OCI-LY3 (cell line): ENCODE measurements around the gene ZNF516.

Experiments used
- H2AFZ ChIP-seq: fragments of 200-600, 300-600 bp; shearing (Covaris generic); 2 replicates; pipeline ENCODE4 v1.6.0; 2014; ENCODE audit warnings: antibody characterized with exemption, low read depth, low read length
- H3K27ac ChIP-seq: fragments of 200-600, 300-600 bp; sonication (generic); 2 replicates; pipeline ENCODE4 v1.5.1; 2014; ENCODE audit warnings: mild to moderate bottlenecking, low read length, moderate library complexity, mixed read lengths
- H3K27me3 ChIP-seq: fragments of 200-600, 300-600 bp; sonication (generic); 2 replicates; pipeline ENCODE4 v1.6.1; 2014; ENCODE audit warnings: low read depth, low read length, mixed read lengths
- H3K36me3 ChIP-seq: fragments of 200-600, 300-600 bp; sonication (generic); replicated peaks from 2 replicates; pipeline ENCODE3; 2014; ENCODE audit warnings: low read depth, low read length, mixed read lengths
- H3K4me1 ChIP-seq: fragments of 300-600, 200-600 bp; sonication (generic); 2 replicates; pipeline ENCODE4 v1.6.1; 2014; ENCODE audit warnings: low read length, mixed read lengths
- H3K4me2 ChIP-seq: fragments of 200-600, 300-600 bp; sonication (generic); 2 replicates; pipeline ENCODE4 v1.6.1; 2014; ENCODE audit warnings: low read length, mixed read lengths
- H3K4me3 ChIP-seq: fragments of 300-600, 200-600 bp; sonication (generic); 2 replicates; pipeline ENCODE4 v1.5.1; 2014; ENCODE audit warnings: antibody characterized with exemption, mild to moderate bottlenecking, low read length, moderate library complexity
- H3K79me2 ChIP-seq: fragments of 300-600, 200-600 bp; shearing (Covaris generic); 2 replicates; pipeline ENCODE4 v1.6.1; 2014; ENCODE audit warnings: mild to moderate bottlenecking, low read length, mixed read lengths
- H3K9ac ChIP-seq: fragments of 300-600, 200-600 bp; shearing (Covaris generic); 2 replicates; pipeline ENCODE4 v1.6.0; 2014; ENCODE audit warnings: mild to moderate bottlenecking, low read length, moderate library complexity
- H3K9me3 ChIP-seq: fragments of 200-600, 300-600 bp; shearing (Covaris generic); 2 replicates; pipeline ENCODE4 v1.6.1; 2014; ENCODE audit warnings: low read length, mixed read lengths; ENCODE audit not compliant: insufficient read depth
- H4K20me1 ChIP-seq: fragments of 200-600, 300-600 bp; sonication (generic); 2 replicates; pipeline ENCODE4 v1.6.1; 2016; ENCODE audit warnings: low read length, mixed read lengths; ENCODE audit not compliant: insufficient read depth
- EZH2phosphoT487 ChIP-seq: fragments of 200-600 bp; shearing (Covaris generic); IDR thresholded peaks from 2 replicates; pipeline ENCODE4 v1.6.1; 2018; ENCODE audit warnings: antibody characterized with exemption, mixed run types, low read depth
- TF ChIP-seq, protein P1 (sequence below): fragments of 200-600, 300-600 bp; sonication (generic); IDR thresholded peaks from 2 replicates; pipeline ENCODE4 v1.5.1; 2014; ENCODE audit warnings: antibody characterized with exemption, low read length, low read depth

The ZNF516 gene

DNA sequence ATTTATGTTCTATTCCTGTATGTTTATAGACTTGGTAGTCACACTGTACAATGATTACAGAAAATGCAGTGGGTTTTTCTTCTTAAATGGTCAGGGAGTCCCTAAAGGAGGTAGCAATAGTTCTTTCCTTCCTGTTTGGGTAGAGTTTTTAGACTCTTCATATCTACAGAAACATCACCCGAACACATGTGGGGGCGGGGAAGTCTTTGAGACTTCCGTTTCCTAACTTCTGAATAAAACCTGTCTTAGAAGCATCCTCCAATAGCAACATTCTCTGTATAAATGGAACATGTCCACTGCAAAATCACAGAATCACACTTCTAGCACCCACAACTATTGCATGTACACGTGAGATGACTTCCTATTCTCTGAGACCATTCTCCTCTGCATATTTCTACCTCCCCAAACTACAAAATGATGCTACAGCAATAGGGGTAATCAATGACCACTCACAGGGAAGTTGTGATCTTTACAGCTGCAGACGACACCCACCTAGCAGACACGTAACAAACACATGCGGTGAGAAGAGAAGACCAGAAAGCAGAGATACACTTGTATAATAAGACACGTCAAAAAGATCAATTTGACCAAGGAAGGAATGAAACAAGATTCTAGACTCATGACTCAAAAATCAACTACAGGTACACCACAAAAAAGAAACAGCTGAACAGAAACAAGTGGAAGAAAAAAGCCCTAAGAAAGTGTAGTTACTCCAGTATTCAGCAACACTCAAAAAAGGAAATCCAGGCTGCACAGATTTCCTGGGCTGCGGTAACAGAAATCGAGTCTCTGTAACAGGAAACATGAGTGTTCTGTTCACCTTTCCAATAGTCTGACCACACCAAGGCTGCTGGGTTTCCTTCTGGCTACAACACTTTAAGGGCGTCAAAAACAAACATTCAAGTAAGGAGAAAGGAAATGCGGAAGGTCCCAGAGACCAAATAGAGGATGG, 120.4 kb downstream of the ZNF516 start:
- H3K4me3 ChIP-seq, result no peak overlapping the region
- H3K27ac ChIP-seq, result no peak overlapping the region
- peaks cover 7% of the 10 kb centered on the region for H3K4me1 ChIP-seq
- 0 out of 2 replicates have a peak overlapping the region, but pooled peaks have one; percentile 2 for H3K4me2 ChIP-seq
- no peaks in the 10 kb centered on the region for H3K79me2 ChIP-seq
- no peaks in the 10 kb centered on the region for H3K27me3 ChIP-seq
- no peaks in the 10 kb centered on the region for H3K9me3 ChIP-seq
- no peak overlapping the region for H2AFZ ChIP-seq
- no peaks in the 10 kb centered on the region for H3K36me3 ChIP-seq
- no peaks in the 10 kb centered on the region for H4K20me1 ChIP-seq
- TF ChIP-seq EZH2phosphoT487, result no peak
- TF ChIP-seq, protein P1, sequence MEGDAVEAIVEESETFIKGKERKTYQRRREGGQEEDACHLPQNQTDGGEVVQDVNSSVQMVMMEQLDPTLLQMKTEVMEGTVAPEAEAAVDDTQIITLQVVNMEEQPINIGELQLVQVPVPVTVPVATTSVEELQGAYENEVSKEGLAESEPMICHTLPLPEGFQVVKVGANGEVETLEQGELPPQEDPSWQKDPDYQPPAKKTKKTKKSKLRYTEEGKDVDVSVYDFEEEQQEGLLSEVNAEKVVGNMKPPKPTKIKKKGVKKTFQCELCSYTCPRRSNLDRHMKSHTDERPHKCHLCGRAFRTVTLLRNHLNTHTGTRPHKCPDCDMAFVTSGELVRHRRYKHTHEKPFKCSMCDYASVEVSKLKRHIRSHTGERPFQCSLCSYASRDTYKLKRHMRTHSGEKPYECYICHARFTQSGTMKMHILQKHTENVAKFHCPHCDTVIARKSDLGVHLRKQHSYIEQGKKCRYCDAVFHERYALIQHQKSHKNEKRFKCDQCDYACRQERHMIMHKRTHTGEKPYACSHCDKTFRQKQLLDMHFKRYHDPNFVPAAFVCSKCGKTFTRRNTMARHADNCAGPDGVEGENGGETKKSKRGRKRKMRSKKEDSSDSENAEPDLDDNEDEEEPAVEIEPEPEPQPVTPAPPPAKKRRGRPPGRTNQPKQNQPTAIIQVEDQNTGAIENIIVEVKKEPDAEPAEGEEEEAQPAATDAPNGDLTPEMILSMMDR, result no peak
- H3K9ac ChIP-seq, result no peak overlapping the region

DNA sequence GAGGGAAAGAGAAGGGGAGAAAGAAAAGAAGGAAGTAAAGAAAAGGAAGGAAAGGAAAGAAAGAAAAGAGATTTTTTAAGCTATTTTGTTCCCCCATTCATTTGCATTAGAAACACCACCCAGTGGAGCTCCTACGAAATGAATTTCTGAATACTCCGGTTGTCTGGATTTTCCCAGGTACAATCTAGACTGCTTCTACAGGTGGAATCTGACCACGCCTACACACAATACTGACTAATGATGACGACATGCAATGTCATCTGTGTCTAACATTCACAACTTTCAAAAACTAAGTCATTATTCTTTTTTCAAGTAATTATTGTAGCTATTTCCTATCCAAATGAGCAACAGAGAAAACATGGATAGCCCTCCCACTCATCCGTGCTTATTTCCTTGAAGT, 121.7 kb downstream of the ZNF516 start:
- Histone ChIP-seq H3K4me2 (no peak overlapping the region), H3K9me3 (no peaks in the 10 kb centered on the region)

DNA sequence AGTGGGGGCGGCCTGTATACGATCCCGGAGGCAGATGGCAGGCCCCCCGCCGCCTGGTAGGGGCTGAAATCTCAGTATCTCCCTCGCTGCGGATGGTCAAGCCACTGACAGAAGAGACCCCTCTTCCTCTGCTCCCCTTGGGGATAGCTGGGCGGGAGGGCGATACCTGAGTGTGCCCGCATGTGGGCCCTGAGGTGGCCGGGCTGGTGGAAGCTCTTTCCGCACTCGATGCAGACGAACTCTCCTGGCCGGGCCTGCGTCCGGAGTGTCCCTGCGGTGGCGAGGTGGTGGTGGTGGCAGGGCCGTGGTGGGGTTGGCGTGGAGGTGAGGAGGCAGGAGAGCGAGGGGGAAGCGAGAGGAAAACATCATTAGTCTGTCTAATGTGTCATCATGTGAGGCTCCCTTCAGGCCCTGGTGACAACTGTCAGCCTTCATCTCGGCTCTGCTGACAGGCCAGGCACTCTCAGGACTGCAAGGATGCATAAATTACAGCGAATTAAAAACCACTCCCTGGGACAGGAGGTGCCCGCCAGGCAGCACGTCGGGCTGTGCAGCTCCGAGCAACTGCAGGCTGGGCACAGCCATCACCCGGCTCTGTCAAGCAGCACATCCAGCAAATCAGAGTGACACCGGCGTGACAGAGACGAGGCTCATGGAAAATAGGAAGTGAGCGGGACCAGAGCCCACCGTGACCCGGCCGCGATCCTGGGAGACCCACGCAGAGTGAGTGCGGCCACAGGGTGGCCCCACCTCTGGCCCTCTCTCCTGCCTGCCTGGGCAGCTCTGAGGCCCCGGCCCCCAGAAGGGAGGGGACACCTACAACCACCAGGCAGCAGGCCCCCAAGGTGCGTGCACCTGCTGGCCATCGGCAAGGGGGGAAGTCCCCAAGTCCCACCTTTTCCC, 123.5 kb downstream of the ZNF516 start:
- Histone ChIP-seq H3K36me3 (no peaks in the 10 kb centered on the region), H3K4me1 (peaks cover 7% of the 10 kb centered on the region), H4K20me1 (no peaks in the 10 kb centered on the region), H3K9me3 (no peaks in the 10 kb centered on the region), H3K4me3 (no peak overlapping the region), H2AFZ (no peak overlapping the region), H3K27ac (no peak overlapping the region), H3K4me2 (no peak overlapping the region), H3K9ac (no peak overlapping the region), H3K27me3 (no peaks in the 10 kb centered on the region), H3K79me2 (no peaks in the 10 kb centered on the region)
- TF ChIP-seq, protein P1, result no peak
- TF ChIP-seq EZH2phosphoT487, result no peak

More for the DNA sequence above, 121.7 kb downstream of the ZNF516 start:
- Histone ChIP-seq H3K36me3 (no peaks in the 10 kb centered on the region), H2AFZ (no peak overlapping the region), H3K4me3 (no peak overlapping the region), H3K9ac (no peak overlapping the region), H3K27ac (no peak overlapping the region), H3K79me2 (no peaks in the 10 kb centered on the region), H3K27me3 (no peaks in the 10 kb centered on the region), H3K4me1 (peaks cover 7% of the 10 kb centered on the region), H4K20me1 (no peaks in the 10 kb centered on the region)
- no peak for TF ChIP-seq EZH2phosphoT487
- TF ChIP-seq, protein P1, result no peak

DNA sequence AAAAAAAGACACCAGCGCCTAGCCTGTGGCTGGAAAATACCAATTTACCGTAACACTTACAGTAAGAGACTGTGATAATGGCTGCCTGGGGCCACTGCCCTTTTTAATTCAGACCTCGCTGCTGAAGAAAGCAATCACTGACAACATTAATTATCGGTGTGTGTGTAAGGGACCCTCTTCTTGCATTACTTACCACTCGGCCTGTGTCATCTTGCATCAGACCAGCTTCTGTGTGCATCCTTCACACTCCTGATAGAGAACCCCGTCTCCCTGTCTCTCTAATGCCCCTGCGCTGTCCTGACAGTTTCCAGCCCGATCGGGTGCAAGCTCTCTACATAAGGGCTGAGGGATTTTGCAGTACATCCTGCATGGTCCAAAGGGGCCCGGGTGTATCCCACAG, 124.4 kb downstream of the ZNF516 start:
- peaks cover 7% of the 10 kb centered on the region for H3K4me1 ChIP-seq
- H3K9ac ChIP-seq, result no peak overlapping the region
- H3K27me3 ChIP-seq, result no peaks in the 10 kb centered on the region
- no peak overlapping the region for H3K4me3 ChIP-seq
- no peak overlapping the region for H3K4me2 ChIP-seq
- no peak for TF ChIP-seq EZH2phosphoT487
- TF ChIP-seq, protein P1, result no peak
- no peaks in the 10 kb centered on the region for H3K79me2 ChIP-seq
- H2AFZ ChIP-seq, result no peak overlapping the region
- H3K9me3 ChIP-seq, result no peaks in the 10 kb centered on the region
- H3K36me3 ChIP-seq, result no peaks in the 10 kb centered on the region
- no peak overlapping the region for H3K27ac ChIP-seq
- H4K20me1 ChIP-seq, result no peaks in the 10 kb centered on the region
